A673 (cell line): ENCODE measurements around the gene SIT1.

ENCODE experiments used
- CTCF ChIP-seq: fragments of 300-800, 200-600 bp; sonication (generic); conservative IDR thresholded peaks from 2 replicates; pipeline ENCODE4 v1.5.1; 2017; ENCODE audit warnings: low read depth, mild to moderate bottlenecking, antibody characterized with exemption, low read length, moderate library complexity, mixed read lengths
- EZH2 ChIP-seq: fragments of 200-600 bp; sonication (generic); IDR thresholded peaks from 2 replicates; pipeline ENCODE4 v1.6.1; 2017; ENCODE audit warnings: borderline replicate concordance, low read depth, mild to moderate bottlenecking, mixed read lengths, antibody characterized with exemption, low read length; ENCODE audit not compliant: poor library complexity, severe bottlenecking

DNA sequence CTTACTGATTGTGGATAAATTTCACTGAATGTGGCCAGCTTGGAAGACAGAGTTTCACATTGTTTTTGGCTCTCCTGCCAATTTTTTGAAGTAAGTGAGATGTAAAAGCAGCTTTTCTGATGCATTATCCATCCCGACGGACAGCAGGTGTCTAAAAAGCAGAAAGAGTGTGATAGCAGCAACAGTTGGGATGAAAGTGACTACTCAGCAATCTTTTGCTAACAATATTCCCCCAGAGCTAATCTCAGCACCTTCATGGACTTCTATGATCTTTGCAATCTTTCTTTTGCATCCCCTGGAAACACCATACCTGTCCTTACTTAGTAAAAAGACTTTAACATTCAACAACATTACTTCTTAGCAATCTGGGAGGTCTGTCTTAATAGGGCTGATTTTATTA, 37.9 kb downstream of the SIT1 start:
- TF ChIP-seq CTCF (no peak), EZH2 (no peak)
